NCI-H1417 (cell line): ENCODE results near the gene RIMBP2.

ENCODE experiments used
- DNase-seq, 3 experiments: peaks; one replicate each; lab custom pipeline; 2025; lab: John Stamatoyannopoulos, UW

RIMBP2 gene

GRCh38 chr12:130737731-130738130 lies 21.6 kb upstream of the RIMBP2 start:
- DNase-seq, result no peak

- no peak for DNase-seq
Measured at GRCh38 chr12:130729344-130729743, 13.2 kb upstream of the RIMBP2 start.

GRCh38 chr12:130728158-130729058 lies 12.3 kb upstream of the RIMBP2 start:
- DNase-seq, result no peak

- DNase-seq, result no peak
Measured at GRCh38 chr12:130719263-130719859, 3.3 kb upstream of the RIMBP2 start.

GRCh38 chr12:130717752-130718151 lies 1.7 kb upstream of the RIMBP2 start:
- DNase-seq, result no peak

- DNase-seq, result peak in 2 of 3 experiments; percentile 38 to 41
Measured at GRCh38 chr12:130716969-130717366, 869 bp upstream of the RIMBP2 start.

GRCh38 chr12:130715150-130715997 lies 725 bp downstream of the RIMBP2 start:
- peak; percentile 46 to 62 (median 56) for DNase-seq

GRCh38 chr12:130714591-130715149 lies 1.4 kb downstream of the RIMBP2 start:
- DNase-seq, result peak in 2 of 3 experiments; percentile 46 to 48

- DNase-seq, result peak in 2 of 3 experiments; percentile 12 to 59
Measured at GRCh38 chr12:130714091-130714590, 2.0 kb downstream of the RIMBP2 start.

GRCh38 chr12:130713581-130713991 lies 2.5 kb downstream of the RIMBP2 start:
- peak in 1 of 3 experiments; percentile 59 for DNase-seq

- no peak for DNase-seq
Measured at GRCh38 chr12:130712346-130713065, 3.6 kb downstream of the RIMBP2 start.

- peak in 2 of 3 experiments; percentile 7 to 82 for DNase-seq
Measured at GRCh38 chr12:130711756-130712155, 4.3 kb downstream of the RIMBP2 start.

- no peak for DNase-seq
Measured at GRCh38 chr12:130710733-130711080, 5.4 kb downstream of the RIMBP2 start.

GRCh38 chr12:130709971-130710732 lies 5.9 kb downstream of the RIMBP2 start:
- DNase-seq, result peak in 1 of 3 experiments; percentile 7

- DNase-seq, result no peak
Measured at GRCh38 chr12:130709151-130709970, 6.7 kb downstream of the RIMBP2 start.

GRCh38 chr12:130708648-130709047 lies 7.5 kb downstream of the RIMBP2 start:
- DNase-seq, result no peak

- DNase-seq, result no peak
Measured at GRCh38 chr12:130707571-130707891, 8.6 kb downstream of the RIMBP2 start.

- no peak for DNase-seq
Measured at GRCh38 chr12:130706885-130707570, 9.1 kb downstream of the RIMBP2 start.

- DNase-seq, result no peak
Measured at GRCh38 chr12:130706311-130706710, 9.8 kb downstream of the RIMBP2 start.
